Tibial nerve (tissue), 3 donors: ENCODE data around the gene TRIM66.

Experiments used
- CTCF ChIP-seq, 5 experiments: fragments of 200-600 bp in 3 of 5; fragments of 450-650 bp in 2 of 5; sonication (generic) in 3 of 5; IDR thresholded peaks; one replicate each; pipeline ENCODE4 v1.5.1; 2016 to 2019; ENCODE audit warnings: antibody characterized with exemption in 5 of 5, mild to moderate bottlenecking in 3 of 5, moderate library complexity in 2 of 5
- POLR2A ChIP-seq, 2 donors: fragments of 450-650 bp; IDR thresholded peaks; one replicate each; pipeline ENCODE4 v1.6.1; 2017; ENCODE audit warnings: antibody characterized with exemption in 2 of 2, mild to moderate bottlenecking in 2 of 2, moderate library complexity in 2 of 2

GRCh38 chr11:8683115-8683807 lies 796 bp upstream of the TRIM66 start:
- TF ChIP-seq CTCF (IDR thresholded peaks at IDR 0.05) (no peak), POLR2A (IDR thresholded peaks at IDR 0.05) (no peak)
